Activated CD4-positive, alpha-beta T cell treated with anti-CD3 and anti-CD28 coated beads, Interleukin-2, amount 50 U/mL, for 48 hours (primary cell): ENCODE data around the gene LIPG.

ENCODE experiments used
- DNase-seq, 2 experiments: peaks; one replicate each; pipeline ENCODE4 v3.0.0-alpha.2; 2020

LIPG gene

GRCh38 chr18:49640741-49641140, 78.9 kb downstream of the LIPG start:
- no peak for DNase-seq

DNA sequence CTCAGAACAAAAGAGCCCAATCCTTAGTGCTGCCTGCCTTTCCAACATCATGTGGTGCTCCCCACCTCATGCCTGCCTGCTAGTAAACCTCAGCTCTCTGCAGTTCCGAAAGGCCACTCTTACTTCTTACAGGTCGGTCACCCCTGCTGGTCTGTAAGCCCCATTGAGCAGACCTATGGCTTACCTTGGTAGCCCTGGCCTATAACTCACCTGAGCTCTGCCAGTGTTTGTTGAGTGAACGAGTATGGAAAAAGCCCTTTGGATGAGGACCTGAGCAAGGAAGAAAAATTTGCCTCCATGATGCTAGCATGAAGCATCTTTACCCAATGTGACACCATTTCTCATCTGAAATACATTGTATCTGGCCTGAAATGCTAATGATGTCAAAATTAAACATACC, 83.3 kb downstream of the LIPG start:
- DNase-seq, result no peak

- no peak for DNase-seq
These were observed 84.0 kb downstream of the LIPG start for GRCh38 chr18:49645841-49646351.

DNA sequence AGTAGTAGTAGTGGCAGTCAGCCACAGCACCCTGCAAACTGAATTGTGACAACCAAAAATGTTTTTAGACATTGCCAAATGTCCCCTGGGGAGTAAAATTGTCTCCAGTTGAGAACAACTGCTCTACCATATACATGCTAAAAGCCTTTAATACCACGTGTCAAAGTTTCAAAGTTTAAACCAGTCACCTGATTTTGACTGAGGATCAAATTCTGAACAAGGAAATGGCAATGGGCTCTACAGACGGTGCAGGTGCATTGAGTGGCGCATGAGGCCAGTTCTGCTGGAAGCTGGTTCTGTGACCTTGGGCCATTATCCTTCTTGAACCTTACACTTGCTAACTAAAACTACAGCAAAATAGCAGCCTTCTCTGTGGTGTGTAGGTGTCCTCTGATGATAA, 85.0 kb downstream of the LIPG start:
- DNase-seq, result no peak

DNA sequence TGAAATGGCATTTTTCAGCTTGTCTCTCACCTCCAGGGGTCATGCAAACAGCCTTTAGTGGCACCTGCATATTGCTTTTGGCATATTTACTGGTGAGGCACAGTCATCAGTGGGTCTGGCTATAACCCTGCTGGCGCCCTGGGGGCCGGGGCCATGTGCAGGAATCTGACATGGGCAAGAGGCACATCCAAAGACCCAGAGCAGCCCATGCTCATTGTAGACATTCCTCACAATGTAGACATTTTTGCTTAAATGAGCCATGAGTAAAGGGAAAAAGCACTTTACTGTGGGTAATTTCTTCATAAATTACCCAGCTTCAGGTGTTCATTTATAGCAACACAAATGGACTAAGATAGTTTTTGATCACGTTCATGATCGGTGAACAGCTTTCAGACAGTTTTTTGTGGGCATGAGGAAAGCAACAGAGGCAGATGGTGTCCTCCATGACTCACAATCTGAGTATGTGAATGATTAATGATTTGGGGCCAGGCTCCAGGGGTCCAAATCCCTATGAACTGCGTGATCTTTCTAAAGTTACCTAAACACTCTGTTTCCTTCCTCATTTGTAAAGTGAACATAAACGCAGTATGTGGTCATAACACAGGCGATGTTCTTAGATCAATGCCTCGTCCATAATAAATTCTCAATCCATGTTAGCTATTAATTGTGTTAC, 85.8 kb downstream of the LIPG start:
- no peak for DNase-seq

GRCh38 chr18:49648326-49648725, 86.5 kb downstream of the LIPG start:
- no peak for DNase-seq
